GM23248 (cell line): ENCODE results near the gene TAS2R8. TPM values are rescaled to one million over a fixed set of nuclear protein-coding genes. Genes with fewer than 3 reads are reported as not detected.

Source experiments
- DNase-seq: peaks from one replicate; pipeline ENCODE4 v3.0.0-alpha.2; 2015
- H2AFZ ChIP-seq: fragments of 200-600 bp; sonication (generic); 2 replicates; pipeline ENCODE4 v1.6.1; 2016; ENCODE audit warnings: antibody characterized with exemption
- H3F3A ChIP-seq: fragments of 200-600 bp; sonication (generic); 2 replicates; pipeline ENCODE4 v1.6.1; 2016; ENCODE audit warnings: mild to moderate bottlenecking, antibody characterized with exemption, mixed run types; ENCODE audit not compliant: insufficient read depth
- H3K27ac ChIP-seq: fragments of 200-600 bp; sonication (generic); 2 replicates; pipeline ENCODE4 v1.5.1; 2016; ENCODE audit warnings: mild to moderate bottlenecking
- H3K27me3 ChIP-seq: fragments of 200-600 bp; sonication (generic); replicated peaks from 2 replicates; pipeline ENCODE4 v1.6.1; 2016; ENCODE audit warnings: mild to moderate bottlenecking; ENCODE audit not compliant: insufficient read depth
- H3K36me3 ChIP-seq: fragments of 200-600 bp; sonication (generic); 2 replicates; pipeline ENCODE4 v1.6.1; 2016; ENCODE audit warnings: low read depth, mild to moderate bottlenecking
- H3K4me1 ChIP-seq: fragments of 200-600 bp; sonication (generic); 2 replicates; pipeline ENCODE4 v1.6.1; 2016; ENCODE audit warnings: mild to moderate bottlenecking; ENCODE audit not compliant: insufficient read depth
- H3K4me2 ChIP-seq: fragments of 200-600 bp; sonication (generic); one replicate; pipeline ENCODE4 v1.6.1; 2016; ENCODE audit warnings: mild to moderate bottlenecking; ENCODE audit not compliant: unreplicated experiment
- H3K4me3 ChIP-seq: fragments of 200-600 bp; sonication (generic); 2 replicates; pipeline ENCODE4 v1.5.1; 2016; ENCODE audit warnings: mild to moderate bottlenecking
- H3K79me2 ChIP-seq: fragments of 200-600 bp; sonication (generic); 2 replicates; pipeline ENCODE4 v1.6.1; 2016; ENCODE audit warnings: mild to moderate bottlenecking; ENCODE audit not compliant: insufficient read depth
- H3K9ac ChIP-seq: fragments of 200-600 bp; sonication (generic); 2 replicates; pipeline ENCODE4 v1.6.1; 2016; ENCODE audit warnings: mild to moderate bottlenecking
- H3K9me2 ChIP-seq: fragments of 200-600 bp; sonication (generic); 2 replicates; pipeline ENCODE4 v1.6.1; 2016; ENCODE audit warnings: mixed run types, mild to moderate bottlenecking, moderate library complexity; ENCODE audit not compliant: insufficient read depth
- H3K9me3 ChIP-seq: fragments of 200-600 bp; sonication (generic); one replicate; pipeline ENCODE4 v1.6.1; 2017; ENCODE audit warnings: low read depth
- H4K20me1 ChIP-seq: fragments of 200-600 bp; sonication (generic); 2 replicates; pipeline ENCODE4 v1.6.0; 2016; ENCODE audit not compliant: insufficient read depth
- EZH2 ChIP-seq: fragments of 200-600 bp; sonication (generic); IDR thresholded peaks from 2 replicates; pipeline ENCODE4 v1.6.1; 2018; ENCODE audit warnings: antibody characterized with exemption, mild to moderate bottlenecking; ENCODE audit not compliant: insufficient read depth, poor library complexity, severe bottlenecking
- EZH2phosphoT487 ChIP-seq: fragments of 200-600 bp; sonication (generic); IDR thresholded peaks from 2 replicates; pipeline ENCODE4 v1.6.1; 2018; ENCODE audit warnings: antibody characterized with exemption, moderate library complexity, mild to moderate bottlenecking, low read depth; ENCODE audit not compliant: insufficient read depth
- WGBS, 2 experiments: methylation state at CpG; one replicate each; pipeline ENCODE4 v1.1.6; 2015 to 2017; ENCODE audit warnings: low lambda C conversion rate in 2 of 2, low coverage in 1 of 2; ENCODE audit errors: missing lambda C conversion rate in 2 of 2; 5-methylcytosine and 5-hydroxymethylcytosine counted together
- in situ Hi-C: fragments of 300-500 bp; cut with MboI; formaldehyde crosslinking; loops from 2 replicates; pipeline ENCODE4 v1.15.0; 2020
- polyA plus RNA-seq: library from polyadenylated mRNA; unstranded; fragments of >200 nt; fragmentation: Nextera tagmentation; extraction: Ambion mirVana; gene quantifications from 2 replicates; pipeline ENCODE4 v1.2.1, GENCODE V29; 2016
- total RNA-seq: library from RNA; depleted of rRNA; stranded (reverse); fragments of >200 nt; shearing (Covaris generic); gene quantifications from 2 replicates; pipeline ENCODE4 v1.2.3, GENCODE V29; 2014; rRNA removed

TAS2R8 gene
- total RNA-seq = not detected in 2 replicates
- polyA plus RNA-seq = not detected in 2 replicates

GRCh38 chr12:10807186-10807585 is at the start of gene TAS2R8:
Gene TAS2R8, minus strand, starts transcription at chr12:10807286. Its CDS starts 306 bp downstream, at chr12:10806980.
- DNase-seq = no peak
- TF ChIP-seq EZH2 (no peak), EZH2phosphoT487 (no peak)
- Histone ChIP-seq H3K79me2 (no peaks in the 10 kb centered on the region), H3K27me3 (no peaks in the 10 kb centered on the region), H3K4me2 (no peak within 1 kb of the TSS), H3K27ac (no peak within 1 kb of the TSS), H3K36me3 (no peaks in the 10 kb centered on the region), H2AFZ (no peak within 1 kb of the TSS), H3K4me1 (no peaks in the 10 kb centered on the region), H3K4me3 (no peak within 1 kb of the TSS), H4K20me1 (no peaks in the 10 kb centered on the region), H3K9me2 (no peaks in the 10 kb centered on the region), H3F3A (no peaks in the 10 kb centered on the region), H3K9me3 (no peaks in the 10 kb centered on the region), H3K9ac (no peak within 1 kb of the TSS)
- in situ Hi-C loops = no loop called here
- 7 to 12% methylated on average over 1 of the region's 1 CpG for WGBS, 2 experiments

- WGBS, 2 experiments = 89 to 98% methylated on average over 2 of the region's 2 CpGs
- in situ Hi-C loops = no loop called here
- Histone ChIP-seq H3F3A (no peaks in the 10 kb centered on the region), H2AFZ (no peak overlapping the region), H3K4me1 (no peaks in the 10 kb centered on the region), H3K4me2 (no peak overlapping the region), H3K36me3 (0 out of 2 replicates have a peak, but pooled peaks cover 5% of the 10 kb centered on the region), H3K9me2 (peaks cover 3% of the 10 kb centered on the region; the same call in 1 of the 2 replicates), H4K20me1 (no peaks in the 10 kb centered on the region), H3K9ac (no peak overlapping the region), H3K27me3 (no peaks in the 10 kb centered on the region), H3K9me3 (no peaks in the 10 kb centered on the region), H3K4me3 (no peak overlapping the region), H3K79me2 (no peaks in the 10 kb centered on the region), H3K27ac (no peak overlapping the region)
- no peak for DNase-seq
- TF ChIP-seq EZH2 (no peak), EZH2phosphoT487 (no peak)
Measured at GRCh38 chr12:10855807-10856206, 48.7 kb upstream of the TAS2R8 start.

- H3K4me2 ChIP-seq = no peak overlapping the region
- no peak for DNase-seq
- no peaks in the 10 kb centered on the region for H3K4me1 ChIP-seq
- WGBS, 2 experiments = 14 to 27% methylated on average over 2 of the region's 2 CpGs
- H3K27ac ChIP-seq = no peak overlapping the region
- no peaks in the 10 kb centered on the region for H3K9me2 ChIP-seq
- no peaks in the 10 kb centered on the region for H3F3A ChIP-seq
- H3K9ac ChIP-seq = no peak overlapping the region
- H2AFZ ChIP-seq = no peak overlapping the region
- H3K27me3 ChIP-seq = no peaks in the 10 kb centered on the region
- H3K36me3 ChIP-seq = 0 out of 2 replicates have a peak, but pooled peaks cover 5% of the 10 kb centered on the region
- in situ Hi-C loops = no loop called here
- H4K20me1 ChIP-seq = no peaks in the 10 kb centered on the region
- no peaks in the 10 kb centered on the region for H3K79me2 ChIP-seq
- H3K4me3 ChIP-seq = no peak overlapping the region
- no peaks in the 10 kb centered on the region for H3K9me3 ChIP-seq
- TF ChIP-seq EZH2 (no peak), EZH2phosphoT487 (no peak)
Measured at GRCh38 chr12:10853776-10854175, 46.7 kb upstream of the TAS2R8 start.

GRCh38 chr12:10851243-10851858 is 44.3 kb upstream of the TAS2R8 start:
- Histone ChIP-seq H3K4me3 (no peak overlapping the region), H3K4me2 (no peak overlapping the region), H4K20me1 (no peaks in the 10 kb centered on the region), H3K79me2 (no peaks in the 10 kb centered on the region), H2AFZ (no peak overlapping the region), H3K4me1 (no peaks in the 10 kb centered on the region), H3K27ac (no peak overlapping the region), H3K9ac (no peak overlapping the region), H3K27me3 (no peaks in the 10 kb centered on the region), H3K9me3 (no peaks in the 10 kb centered on the region), H3F3A (no peaks in the 10 kb centered on the region), H3K36me3 (no peaks in the 10 kb centered on the region), H3K9me2 (no peaks in the 10 kb centered on the region)
- WGBS, 2 experiments = 64 to 69% methylated on average over 4 of the region's 4 CpGs
- TF ChIP-seq EZH2phosphoT487 (no peak), EZH2 (no peak)
- in situ Hi-C loops = no loop called here
- no peak for DNase-seq
